Caco-2 (cell line): ENCODE data around the gene ASZ1. TPM values are rescaled to one million over a fixed set of nuclear protein-coding genes. Genes with fewer than 3 reads are reported as not detected.

Source experiments
- Bru-seq: library from RNA; stranded (reverse); fragments of 400-500 nt; gene quantifications from one replicate; lab custom pipeline; 2021; lab: Mats Ljungman, UMichigan
- BruChase-seq, 2 experiments: library from RNA; stranded (reverse); fragments of 400-500 nt; gene quantifications; one replicate each; lab custom pipeline; 2021; lab: Mats Ljungman, UMichigan
- BruUV-seq: library from RNA; stranded (reverse); fragments of 400-500 nt; replicated peaks from 2 replicates; lab custom pipeline; 2021; lab: Mats Ljungman, UMichigan
- CTCF ChIA-PET: fragments of 300-600 bp; sonication (Branson Sonifier 250); formaldehyde crosslinking; loops from one replicate; lab custom pipeline; 2022; ENCODE audit warnings: antibody characterized with exemption; lab: Charles Lee
- POLR2A ChIA-PET: fragments of 300-600 bp; sonication (Branson Sonifier 250); formaldehyde crosslinking; loops from one replicate; lab custom pipeline; 2022; ENCODE audit warnings: antibody characterized with exemption; lab: Charles Lee
- DNase-seq, 2 experiments: peaks; one replicate each; pipeline versions ENCODE4 v3.0.0 to v3.0.0-alpha.2; 2020 to 2022
- H3K27me3 ChIP-seq: replicated peaks from 2 replicates; pipeline ENCODE4 v1.6.0; 2011; ENCODE audit warnings: low read length; ENCODE audit not compliant: control insufficient read depth, insufficient read depth
- H3K36me3 ChIP-seq: 2 replicates; pipeline ENCODE4 v1.5.1; 2011; ENCODE audit warnings: low read length; ENCODE audit not compliant: control insufficient read depth, insufficient read depth
- H3K4me1 ChIP-seq: fragments of 250-450 bp; sonication (Bioruptor Pico); 2 replicates; pipeline ENCODE4 v1.5.1; 2020; ENCODE audit warnings: mild to moderate bottlenecking
- H3K4me3 ChIP-seq: 2 replicates; pipeline ENCODE4 v1.5.1; 2011; ENCODE audit warnings: low read depth, mild to moderate bottlenecking, control low read depth, low read length
- H3K9me3 ChIP-seq: fragments of 250-450 bp; sonication (Bioruptor Pico); 2 replicates; pipeline ENCODE4 v1.5.1; 2020; ENCODE audit warnings: mild to moderate bottlenecking, moderate library complexity
- H3K27ac Mint-ChIP-seq: one replicate; pipeline ENCODE4 v1.8.0; 2022; ENCODE audit warnings: mixed read lengths; ENCODE audit not compliant: unreplicated experiment
- H3K27me3 Mint-ChIP-seq: one replicate; pipeline ENCODE4 v1.8.0; 2022; ENCODE audit warnings: mixed read lengths; ENCODE audit not compliant: insufficient read depth, unreplicated experiment
- H3K36me3 Mint-ChIP-seq: one replicate; pipeline ENCODE4 v1.8.0; 2022; ENCODE audit warnings: mild to moderate bottlenecking, mixed read lengths; ENCODE audit not compliant: insufficient read depth, unreplicated experiment
- H3K4me1 Mint-ChIP-seq: one replicate; pipeline ENCODE4 v1.8.0; 2022; ENCODE audit warnings: low read depth, mixed read lengths; ENCODE audit not compliant: unreplicated experiment
- H3K4me3 Mint-ChIP-seq: one replicate; pipeline ENCODE4 v1.8.0; 2022; ENCODE audit warnings: mild to moderate bottlenecking, moderate library complexity, mixed read lengths; ENCODE audit not compliant: unreplicated experiment
- H3K9me3 Mint-ChIP-seq: one replicate; pipeline ENCODE4 v1.8.0; 2022; ENCODE audit warnings: mixed read lengths; ENCODE audit not compliant: unreplicated experiment
- CTCF ChIP-seq, 2 experiments: fragments of 200-600 bp in 1 of 2; IDR thresholded peaks; 1 replicate in 1 of 2; 2 replicates in 1 of 2; pipeline versions ENCODE4 v1.5.1 to v1.8.0; 2011 to 2022; ENCODE audit warnings: antibody characterized with exemption in 1 of 2, control low read depth in 1 of 2, inconsistent platforms in 1 of 2, low read depth in 1 of 2, low read length in 1 of 2, mild to moderate bottlenecking in 1 of 2, moderate library complexity in 1 of 2; ENCODE audit not compliant: insufficient read depth in 1 of 2, severe bottlenecking in 1 of 2, unreplicated experiment in 1 of 2
- intact Hi-C: fragments of 100-400 bp; cut with micrococcal nuclease; formaldehyde crosslinking; loops from one replicate; pipeline ENCODE4 v1.10.0; 2022; ENCODE audit not compliant: unreplicated experiment
- long read RNA-seq: library from polyadenylated mRNA; stranded (forward); transcript quantifications from one replicate; pipeline ENCODE4 v2.0.0, GENCODE V29; 2022
- total RNA-seq: library from RNA; stranded (reverse); gene quantifications from 2 replicates; pipeline ENCODE4 v1.2.3, GENCODE V29; 2022

ASZ1 gene
- total RNA-seq (not detected in 2 replicates), Bru-seq, nascent RNA (percentile 1 among the genes with signal in this experiment), BruChase-seq, experiment 1, labeled RNA remaining after a 2-hour chase (percentile 4 among the genes with signal in this experiment), BruChase-seq, experiment 2, labeled RNA remaining after a 6-hour chase (percentile 6 among the genes with signal in this experiment)
- long read RNA-seq, result 0 reads

- intact Hi-C loops, result no loop called here
- no peak within 1 kb of the TSS for H3K27ac Mint-ChIP-seq
- H3K36me3 Mint-ChIP-seq, result no peaks in the 10 kb centered on the region
- ChIA-PET POLR2A (no interaction called here), CTCF (no interaction called here)
- no peaks in the 10 kb centered on the region for H3K36me3 ChIP-seq
- no peaks in the 10 kb centered on the region for H3K27me3 ChIP-seq
- H3K4me3 ChIP-seq, result no peak within 1 kb of the TSS
- H3K9me3 Mint-ChIP-seq, result no peaks in the 10 kb centered on the region
- no peaks in the 10 kb centered on the region for H3K27me3 Mint-ChIP-seq
- H3K4me3 Mint-ChIP-seq, result no peak within 1 kb of the TSS
- no peaks in the 10 kb centered on the region for H3K9me3 ChIP-seq
- no peak for TF ChIP-seq CTCF (IDR thresholded peaks at IDR 0.05; ENCODE audit: insufficient read depth in 1 of 2, low read depth in 1 of 2, low read length in 1 of 2, severe bottlenecking in 1 of 2, unreplicated experiment in 1 of 2)
- no peak for DNase-seq
- no peaks in the 10 kb centered on the region for H3K4me1 Mint-ChIP-seq
- no TSS peak for BruUV-seq
- no peaks in the 10 kb centered on the region for H3K4me1 ChIP-seq
Measured at GRCh38 chr7:117427258-117427701, at the start of gene ASZ1. Gene ASZ1 (minus strand): TSS chr7:117427493. CDS start chr7:117427460, 33 bp downstream.

- H3K4me3 ChIP-seq, result no peak overlapping the region
- no peaks in the 10 kb centered on the region for H3K9me3 ChIP-seq
- Mint-ChIP-seq H3K4me1 (peaks cover 21% of the 10 kb centered on the region), H3K27me3 (no peaks in the 10 kb centered on the region), H3K9me3 (no peaks in the 10 kb centered on the region), H3K4me3 (no peak overlapping the region), H3K27ac (no peak overlapping the region), H3K36me3 (peaks cover 16% of the 10 kb centered on the region)
- H3K36me3 ChIP-seq, result no peaks in the 10 kb centered on the region
- POLR2A ChIA-PET, result interaction anchor here (0.7 kb wide), 1 partner anchor 198 kb away, joined by 3 read pairs; no protein-coding TSS in a partner anchor
- no peaks in the 10 kb centered on the region for H3K27me3 ChIP-seq
- peaks cover 14% of the 10 kb centered on the region; the same call in 1 of the 2 replicates for H3K4me1 ChIP-seq
- intact Hi-C loops, result loop anchor here (5.0 kb wide), 1 partner anchor 241 kb away; no protein-coding TSS in a partner anchor
- no peak for TF ChIP-seq CTCF (IDR thresholded peaks at IDR 0.05; ENCODE audit: insufficient read depth in 1 of 2, low read depth in 1 of 2, low read length in 1 of 2, severe bottlenecking in 1 of 2, unreplicated experiment in 1 of 2)
- no peak for DNase-seq
- BruUV-seq, result no TSS peak
- CTCF ChIA-PET, result no interaction called here
Measured at GRCh38 chr7:117476557-117477215, 49.4 kb upstream of the ASZ1 start.

- peaks cover 15% of the 10 kb centered on the region for H3K4me1 Mint-ChIP-seq
- no peaks in the 10 kb centered on the region for H3K27me3 ChIP-seq
- H3K27ac Mint-ChIP-seq, result no peak overlapping the region
- no peaks in the 10 kb centered on the region for H3K36me3 Mint-ChIP-seq
- ChIA-PET CTCF (no interaction called here), POLR2A (no interaction called here)
- no peaks in the 10 kb centered on the region for H3K27me3 Mint-ChIP-seq
- intact Hi-C loops, result no loop called here
- TF ChIP-seq CTCF (IDR thresholded peaks at IDR 0.05; ENCODE audit: insufficient read depth in 1 of 2, low read depth in 1 of 2, low read length in 1 of 2, severe bottlenecking in 1 of 2, unreplicated experiment in 1 of 2), result no peak
- H3K36me3 ChIP-seq, result no peaks in the 10 kb centered on the region
- H3K9me3 Mint-ChIP-seq, result no peaks in the 10 kb centered on the region
- DNase-seq, result no peak
- H3K9me3 ChIP-seq, result no peaks in the 10 kb centered on the region
- no peak overlapping the region for H3K4me3 ChIP-seq
- H3K4me3 Mint-ChIP-seq, result no peak overlapping the region
- H3K4me1 ChIP-seq, result no peaks in the 10 kb centered on the region
- BruUV-seq, result no TSS peak
Measured at GRCh38 chr7:117472335-117472734, 45.0 kb upstream of the ASZ1 start.
